C4-2B (cell line): ENCODE data around the gene ZNF277.

Experiments
- CTCF ChIP-seq: fragments of 450-650 bp; conservative IDR thresholded peaks from 2 replicates; pipeline ENCODE4 v1.5.1; 2017; ENCODE audit warnings: mild to moderate bottlenecking
- ZFX ChIP-seq: fragments of 450-650 bp; IDR thresholded peaks from 2 replicates; pipeline ENCODE4 v1.6.1; 2017

GRCh38 chr7:112223310-112223709, 16.8 kb downstream of the ZNF277 start:
- TF ChIP-seq CTCF = no peak
- TF ChIP-seq ZFX = no peak
